ENCODE data around the gene CASP10. TPM values are rescaled to one million over a fixed set of nuclear protein-coding genes. Genes with fewer than 3 reads are reported as not detected.
A peak's percentile ranks its signal among the peaks of the same experiment; 100 is the strongest.

The CASP10 gene
- total and polyA plus RNA-seq, 2 of the 8 experiments (the other 6 are each of a cell fraction or from before 2014, with no cell fraction given) = 2.3 to 4.0 TPM

- no peak overlapping the region for H4K8ac ChIP-seq (ENCODE audit: extremely low read depth, insufficient read depth, low read length)
- H2BK15ac ChIP-seq (ENCODE audit: low read length) = 0 out of 2 replicates have a peak overlapping the region, but pooled peaks have one; percentile 47
- H3K4me2 ChIP-seq (ENCODE audit: insufficient read depth in 1 of 2, low read depth in 2 of 2, low read length in 2 of 2) = no peak overlapping the region
- no peak overlapping the region for H3K9ac ChIP-seq (replicated peaks in 1 of 4; ENCODE audit: extremely low read depth in 1 of 4, low read depth in 3 of 4, low read length in 3 of 4)
- H2AFZ ChIP-seq (ENCODE audit: low read length) = no peak overlapping the region
- POLR2A ChIA-PET (ENCODE audit: partially characterized antibody) = interaction anchor here (1.0 kb wide), 1 partner anchor 34 kb away, joined by 4 read pairs; the partner anchor contains the start of gene CFLAR
- 98% methylated on average over 3 of the region's 3 CpGs; no CpG with 5 or more reads in 1 of the 2 experiments for WGBS, 2 experiments (ENCODE audit: extremely low coverage in 1 of 2, insufficient coverage in 1 of 2, insufficient read length in 1 of 2, insufficient replicate concordance in 2 of 2, low coverage in 1 of 2, low lambda C conversion rate in 2 of 2, missing lambda C conversion rate in 1 of 2)
- no peak overlapping the region for H3K4me3 ChIP-seq (ENCODE audit: extremely low read depth in 1 of 4, insufficient read depth in 2 of 4, low read depth in 3 of 4, low read length in 4 of 4)
- no peak overlapping the region for H4K5ac ChIP-seq (ENCODE audit: insufficient read length, low read depth, low read length)
- no peak overlapping the region for H3K56ac ChIP-seq (replicated peaks; ENCODE audit: insufficient read length, low read depth, low read length)
- no peaks in the 10 kb centered on the region for H3K23me2 ChIP-seq (ENCODE audit: low read depth, low read length)
- H3K18ac ChIP-seq (ENCODE audit: extremely low read depth, low read length) = no peak overlapping the region
- no peak for FAIRE-seq
- CTCF ChIA-PET (ENCODE audit: partially characterized antibody) = interaction anchor here (0.6 to 1.1 kb wide), 6 partner anchors 8 to 1341 kb away, joined by 3 to 4 read pairs (median 3); partner anchors contain the start of gene CASP10
- TF ChIP-seq KDM1A (IDR thresholded peaks at IDR 0.05; ENCODE audit: borderline replicate concordance, low read length) (no peak), BCL11A (IDR thresholded peaks at IDR 0.05; ENCODE audit: low read depth in 2 of 2, low read length in 2 of 2) (no peak), ASH2L (IDR thresholded peaks at IDR 0.05; ENCODE audit: low read length) (no peak), HDAC2 (IDR thresholded peaks at IDR 0.05; ENCODE audit: borderline replicate concordance in 1 of 2, low read depth in 2 of 2, low read length in 2 of 2) (no peak), RXRA (IDR thresholded peaks at IDR 0.05; ENCODE audit: insufficient read depth, low read depth, low read length) (no peak), POLR2AphosphoS5 (IDR thresholded peaks at IDR 0.05; ENCODE audit: low read depth, low read length) (no peak), JUND (IDR thresholded peaks at IDR 0.05; ENCODE audit: low read length) (no peak), POLR2A (IDR thresholded peaks at IDR 0.05; ENCODE audit: control extremely low read depth in 1 of 2, low read depth in 2 of 2, low read length in 2 of 2) (no peak)
- H3K14ac ChIP-seq (ENCODE audit: insufficient read length) = no peak overlapping the region
- no peak for DNase-seq (ENCODE audit: low read depth in 1 of 2, low spot score in 2 of 2)
- no peak overlapping the region for H2BK120ac ChIP-seq (replicated peaks; ENCODE audit: low read depth, low read length)
- no peak overlapping the region for H4K91ac ChIP-seq (replicated peaks; ENCODE audit: insufficient read length, low read length)
- no peak overlapping the region for H3K23ac ChIP-seq (ENCODE audit: insufficient read length)
- H3K36me3 ChIP-seq (ENCODE audit: control insufficient read depth in 2 of 4, insufficient read depth in 4 of 4, low read length in 3 of 4) = no peaks in the 10 kb centered on the region
- no peaks in the 10 kb centered on the region for H3K79me2 ChIP-seq (ENCODE audit: control insufficient read depth in 1 of 2, insufficient read depth in 2 of 2, low read length in 2 of 2)
- H4K20me1 ChIP-seq (replicated peaks in 1 of 2; ENCODE audit: control insufficient read depth in 1 of 2, insufficient read depth in 2 of 2, low read length in 2 of 2) = no peaks in the 10 kb centered on the region
- H2BK12ac ChIP-seq (ENCODE audit: low read depth, low read length) = no peak overlapping the region
- no peaks in the 10 kb centered on the region for H3K79me1 ChIP-seq (ENCODE audit: low read depth, low read length)
- no peak overlapping the region for H3K27ac ChIP-seq (ENCODE audit: low read depth, low read length)
- H2BK5ac ChIP-seq (ENCODE audit: low read depth, low read length) = no peak overlapping the region
- H3K9me3 ChIP-seq (ENCODE audit: insufficient read depth in 2 of 2, low read depth in 1 of 2, low read length in 1 of 2) = no peaks in the 10 kb centered on the region
- no peak overlapping the region for H3K4ac ChIP-seq (replicated peaks; ENCODE audit: insufficient read length, low read depth, low read length)
- no peak overlapping the region for H2BK20ac ChIP-seq (ENCODE audit: low read length)
- no peak overlapping the region for H2AK5ac ChIP-seq (ENCODE audit: low read depth, low read length)
- no peaks in the 10 kb centered on the region for H3K4me1 ChIP-seq (replicated peaks in 1 of 4; ENCODE audit: control insufficient read depth in 3 of 4, insufficient read depth in 4 of 4, low read length in 3 of 4)
- no peaks in the 10 kb centered on the region for H3K27me3 ChIP-seq (replicated peaks in 1 of 4; ENCODE audit: control insufficient read depth in 3 of 4, extremely low read depth in 1 of 4, insufficient read depth in 3 of 4, low read length in 3 of 4)
These were observed 32.4 kb upstream of the CASP10 start for GRCh38 chr2:201150454-201151020.

Data from H1 (cell line).